ENCODE data around the gene RNF182.

DNA sequence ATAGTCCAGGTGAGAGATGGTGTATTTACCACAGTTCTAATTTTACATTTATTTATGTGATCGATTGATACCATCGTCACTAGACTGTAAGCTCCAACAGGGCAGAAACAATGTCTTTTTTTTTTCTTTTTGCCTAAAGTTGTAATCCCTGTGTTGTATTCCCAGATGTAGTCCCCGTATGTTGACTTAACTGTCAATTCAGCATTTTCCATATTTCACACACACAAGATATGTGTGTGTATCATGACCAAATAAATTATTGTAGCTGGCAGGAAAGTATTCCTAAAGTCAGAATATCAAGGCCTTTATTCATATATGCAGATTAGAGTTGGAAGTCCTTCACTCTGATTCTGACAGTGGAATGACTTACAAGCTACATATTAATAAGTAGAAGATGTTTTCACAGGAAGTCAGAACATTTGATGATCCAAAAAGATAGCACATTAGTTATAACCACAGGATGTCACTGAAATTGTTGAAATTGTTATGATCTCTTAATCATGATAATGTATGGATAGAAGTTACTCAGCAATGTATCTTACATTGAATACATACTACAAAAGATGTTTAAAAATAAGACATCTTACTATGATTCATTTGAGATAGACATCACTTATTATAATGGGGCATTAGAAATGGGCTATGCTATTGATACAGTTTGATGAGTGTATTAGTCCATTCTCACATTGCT lies 10.6 kb downstream of the RNF182 start:
- no peak for TF ChIP-seq BHLHE40 (IDR thresholded peaks at IDR 0.05; ENCODE audit: borderline replicate concordance)
- TF ChIP-seq ZNF384 (IDR thresholded peaks at IDR 0.05), result no peak
- no peak for TF ChIP-seq SUZ12 (IDR thresholded peaks at IDR 0.05)
- no peak for TF ChIP-seq FOXA1 (IDR thresholded peaks at IDR 0.05)
- no peak for TF ChIP-seq FOXM1 (IDR thresholded peaks at IDR 0.05; ENCODE audit: borderline replicate concordance)
- TF ChIP-seq SP1 (IDR thresholded peaks at IDR 0.05), result no peak
- TF ChIP-seq, protein P1, sequence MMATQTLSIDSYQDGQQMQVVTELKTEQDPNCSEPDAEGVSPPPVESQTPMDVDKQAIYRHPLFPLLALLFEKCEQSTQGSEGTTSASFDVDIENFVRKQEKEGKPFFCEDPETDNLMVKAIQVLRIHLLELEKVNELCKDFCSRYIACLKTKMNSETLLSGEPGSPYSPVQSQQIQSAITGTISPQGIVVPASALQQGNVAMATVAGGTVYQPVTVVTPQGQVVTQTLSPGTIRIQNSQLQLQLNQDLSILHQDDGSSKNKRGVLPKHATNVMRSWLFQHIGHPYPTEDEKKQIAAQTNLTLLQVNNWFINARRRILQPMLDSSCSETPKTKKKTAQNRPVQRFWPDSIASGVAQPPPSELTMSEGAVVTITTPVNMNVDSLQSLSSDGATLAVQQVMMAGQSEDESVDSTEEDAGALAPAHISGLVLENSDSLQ (IDR thresholded peaks at IDR 0.05), result no peak
- TF ChIP-seq L3MBTL2 (conservative IDR thresholded peaks at IDR 0.05), result no peak
- no peak for TF ChIP-seq NFRKB (IDR thresholded peaks at IDR 0.05)
- no peak for TF ChIP-seq TARDBP (IDR thresholded peaks at IDR 0.05)
- TF ChIP-seq LEF1 (IDR thresholded peaks at IDR 0.05; ENCODE audit: borderline replicate concordance), result no peak
- no peak for TF ChIP-seq CTBP1 (IDR thresholded peaks at IDR 0.05; ENCODE audit: borderline replicate concordance)
- TF ChIP-seq HDGF (IDR thresholded peaks at IDR 0.05; ENCODE audit: borderline replicate concordance), result no peak
